Spleen (tissue), 11 donors: Measurements from ENCODE around the gene SORBS1. TPM values are rescaled to one million over a fixed set of nuclear protein-coding genes. Genes with fewer than 3 reads are reported as not detected.

Experiments used
- DNase-seq: peaks from one replicate; pipeline ENCODE4 v3.0.0-alpha.2; 2020
- H3K27ac ChIP-seq, 8 donors: fragments of 200-600 bp; sonication (generic) in 7 of 8; 1 replicate in 4 of 8; 2 replicates in 4 of 8; pipeline versions ENCODE4 v1.5.0 to v1.8.0; 2016 to 2021; ENCODE audit warnings: inconsistent platforms in 4 of 8, mild to moderate bottlenecking in 4 of 8, moderate library complexity in 1 of 8
- H3K27me3 ChIP-seq, 7 donors: fragments of 200-600 bp; sonication (generic) in 6 of 7; replicated peaks in 1 of 7; 1 replicate in 4 of 7; 2 replicates in 3 of 7; pipeline versions ENCODE4 v1.5.0 to v1.8.0; 2016 to 2021; ENCODE audit warnings: inconsistent platforms in 3 of 7, mild to moderate bottlenecking in 1 of 7
- H3K36me3 ChIP-seq, 6 donors: fragments of 200-600 bp; sonication (generic) in 5 of 6; 1 replicate in 4 of 6; 2 replicates in 2 of 6; pipeline versions ENCODE4 v1.5.0 to v1.8.0; 2016 to 2021; ENCODE audit warnings: inconsistent platforms in 2 of 6
- H3K4me1 ChIP-seq, 6 donors: fragments of 200-600 bp; sonication (generic) in 5 of 6; 1 replicate in 3 of 6; 2 replicates in 3 of 6; pipeline versions ENCODE4 v1.5.0 to v1.8.0; 2016 to 2021; ENCODE audit warnings: inconsistent platforms in 3 of 6
- H3K4me3 ChIP-seq, 8 donors: fragments of 200-600 bp; sonication (generic) in 7 of 8; 1 replicate in 4 of 8; 2 replicates in 4 of 8; pipeline versions ENCODE4 v1.5.0 to v1.8.0; 2016 to 2021; ENCODE audit warnings: inconsistent platforms in 4 of 8, mild to moderate bottlenecking in 4 of 8, moderate library complexity in 2 of 8
- H3K9me3 ChIP-seq, 8 donors: fragments of 200-600 bp; sonication (generic) in 7 of 8; 1 replicate in 4 of 8; 2 replicates in 4 of 8; pipeline versions ENCODE4 v1.5.0 to v1.8.0; 2016 to 2021; ENCODE audit warnings: inconsistent platforms in 4 of 8
- CTCF ChIP-seq, 11 experiments: fragments of 200-600 bp in 7 of 11; fragments of 450-650 bp in 4 of 11; sonication (generic) in 4 of 11; IDR thresholded peaks in 8 of 11; conservative IDR thresholded peaks in 3 of 11; 1 replicate in 7 of 11; 2 replicates in 4 of 11; pipeline versions ENCODE4 v1.4.0 to v1.8.0; 2016 to 2021; ENCODE audit warnings: antibody characterized with exemption in 11 of 11, inconsistent platforms in 4 of 11, mild to moderate bottlenecking in 1 of 11
- POLR2A ChIP-seq, 3 donors: fragments of 450-650 bp; IDR thresholded peaks; one replicate each; pipeline ENCODE4 v1.5.1; 2017; ENCODE audit warnings: antibody characterized with exemption in 3 of 3, mild to moderate bottlenecking in 1 of 3
- POLR2AphosphoS5 ChIP-seq, 3 donors: sonication (generic); formaldehyde crosslinking; IDR thresholded peaks; one replicate each; pipeline ENCODE4 v1.5.1; 2017; ENCODE audit warnings: antibody characterized with exemption in 3 of 3
- WGBS, 5 donors: extraction: QIAGEN DNeasy Blood & Tissue Kit in 3 of 5; methylation state at CpG; one replicate each; pipeline versions ENCODE4 v1.1.5 to v1.1.7; 2013 to 2018; 5-methylcytosine and 5-hydroxymethylcytosine counted together
- intact Hi-C: fragments of 100-400 bp; cut with DNase I; formaldehyde crosslinking; loops from one replicate; pipeline ENCODE4 v1.15.0; 2023; ENCODE audit warnings: low total_unique reads
- polyA plus RNA-seq, 3 donors: library from polyadenylated mRNA; stranded (reverse); fragments of 200-250 nt; gene quantifications; one replicate each; pipeline ENCODE4 v1.2.1, GENCODE V29; 2013
- total RNA-seq, 7 donors: library from RNA; depleted of rRNA in 3 of 7; stranded (reverse); fragments of >200 nt in 3 of 7; fragmentation: NEBNext Ultra II Directional in 4 of 7; extraction: Animal tissue kit (Norgen Biotek cat#: 25700) in 4 of 7; gene quantifications; one replicate each; pipeline versions ENCODE4 v1.1.0 to v1.2.1, GENCODE V29; 2016 to 2021
- donor health status: healthy with polysubstance abuse.
- donor health status: DM: no; HTN: no; CAD: no; lungs with moderate emphysema.
- donor health status: DM: no; HTN: no; CAD: no.
- donor health status: Bipolar disorder and iron deficiency.
- donor health status: healthy.
- donor health status: DM: no; HTN: no; CAD: no.
- donor health status: DM: yes; HTN: yes; CAD: no.

SORBS1 gene
- total and polyA plus RNA-seq, 10 donors = 2.8 to 30.8 (median 18.1) TPM

- intact Hi-C loops = loop anchor here (5.0 kb wide), 1 partner anchor 172 kb away; no protein-coding TSS in a partner anchor
- Histone ChIP-seq H3K4me3 (no peak overlapping the region), H3K9me3 (no peaks in the 10 kb centered on the region), H3K36me3 (peaks cover 0 to 51% (median 47%) of the 10 kb centered on the region in 6 donors), H3K27ac (no peak overlapping the region), H3K4me1 (peaks cover 0 to 3% (median 0%) of the 10 kb centered on the region in 6 donors), H3K27me3 (no peaks in the 10 kb centered on the region)
- TF ChIP-seq CTCF (IDR thresholded peaks at IDR 0.05 in 8 of 11, conservative IDR thresholded peaks at IDR 0.05 in 3 of 11) (no peak), POLR2A (IDR thresholded peaks at IDR 0.05) (no peak), POLR2AphosphoS5 (IDR thresholded peaks at IDR 0.05) (no peak)
- no peak for DNase-seq
Measured at GRCh38 chr10:95604630-95605029, 43.5 kb upstream of the SORBS1 start.

- 78 to 94% (median 80%) methylated on average over 6 of the region's 6 CpGs for WGBS, 5 donors
- TF ChIP-seq CTCF (IDR thresholded peaks at IDR 0.05 in 8 of 11, conservative IDR thresholded peaks at IDR 0.05 in 3 of 11) (no peak), POLR2A (IDR thresholded peaks at IDR 0.05) (no peak), POLR2AphosphoS5 (IDR thresholded peaks at IDR 0.05) (no peak)
Measured at GRCh38 chr10:95602382-95602781, 41.2 kb upstream of the SORBS1 start.

GRCh38 chr10:95601116-95601719 lies 40.0 kb upstream of the SORBS1 start:
- H3K36me3 ChIP-seq = peaks cover 0 to 17% (median 15%) of the 10 kb centered on the region in 6 donors
- no peaks in the 10 kb centered on the region for H3K9me3 ChIP-seq
- WGBS, 5 donors = 25 to 30% (median 28%) methylated on average over 6 of the region's 6 CpGs
- H3K4me3 ChIP-seq = no peak overlapping the region
- no peak for DNase-seq
- H3K4me1 ChIP-seq = peaks cover 0 to 3% (median 0%) of the 10 kb centered on the region in 6 donors
- H3K27ac ChIP-seq = no peak overlapping the region
- intact Hi-C loops = loop anchor here (5.0 kb wide), 1 partner anchor 169 kb away; no protein-coding TSS in a partner anchor
- TF ChIP-seq CTCF (IDR thresholded peaks at IDR 0.05 in 8 of 11, conservative IDR thresholded peaks at IDR 0.05 in 3 of 11) (peak; percentile 67 to 92 (median 79)), POLR2AphosphoS5 (IDR thresholded peaks at IDR 0.05) (no peak)
- peaks cover 0 to 6% (median 0%) of the 10 kb centered on the region in 7 donors for H3K27me3 ChIP-seq

More at GRCh38 chr10:95602382-95602781, 41.2 kb upstream of the SORBS1 start:
- no peak overlapping the region for H3K27ac ChIP-seq
- no peak for DNase-seq
- peaks cover 0 to 29% (median 26%) of the 10 kb centered on the region in 6 donors for H3K36me3 ChIP-seq
- intact Hi-C loops = loop anchor here (5.0 kb wide), 1 partner anchor 170 kb away; no protein-coding TSS in a partner anchor
- H3K4me1 ChIP-seq = peaks cover 0 to 3% (median 0%) of the 10 kb centered on the region in 6 donors
- H3K4me3 ChIP-seq = no peak overlapping the region
- H3K9me3 ChIP-seq = no peaks in the 10 kb centered on the region
- H3K27me3 ChIP-seq = peaks cover 0 to 6% (median 0%) of the 10 kb centered on the region in 7 donors

GRCh38 chr10:95600158-95600557 lies 39.0 kb upstream of the SORBS1 start:
- DNase-seq = no peak
- 89 to 93% (median 92%) methylated on average over 4 of the region's 4 CpGs for WGBS, 5 donors
- Histone ChIP-seq H3K27me3 (peaks cover 0 to 6% (median 0%) of the 10 kb centered on the region in 7 donors), H3K4me3 (no peak overlapping the region), H3K36me3 (peaks cover 0 to 8% (median 5%) of the 10 kb centered on the region in 6 donors), H3K4me1 (peaks cover 0 to 3% (median 0%) of the 10 kb centered on the region in 6 donors), H3K27ac (no peak overlapping the region), H3K9me3 (no peaks in the 10 kb centered on the region)
- TF ChIP-seq CTCF (IDR thresholded peaks at IDR 0.05 in 8 of 11, conservative IDR thresholded peaks at IDR 0.05 in 3 of 11) (no peak), POLR2AphosphoS5 (IDR thresholded peaks at IDR 0.05) (no peak), POLR2A (IDR thresholded peaks at IDR 0.05) (no peak)
- intact Hi-C loops = loop anchor here (5.0 kb wide), 1 partner anchor 168 kb away; no protein-coding TSS in a partner anchor
